Hematopoietic multipotent progenitor cell treated with erythropoietin and hydrocortisone succinate and interleukin-3 and kit ligand, for 6 days (in vitro differentiated cells): ENCODE data around the gene GLG1.
"Not testable (repeated sequence)": the region's sequence is repeated elsewhere in the genome, so short reads cannot be mapped to it uniquely, and the experiment has no call there.

ENCODE experiments used
- DNase-seq: peaks from one replicate; pipeline ENCODE4 v3.0.0-alpha.2; 2015

Gene GLG1

GRCh38 chr16:74574146-74574545 is 32.8 kb downstream of the GLG1 start:
- no peak for DNase-seq

DNA sequence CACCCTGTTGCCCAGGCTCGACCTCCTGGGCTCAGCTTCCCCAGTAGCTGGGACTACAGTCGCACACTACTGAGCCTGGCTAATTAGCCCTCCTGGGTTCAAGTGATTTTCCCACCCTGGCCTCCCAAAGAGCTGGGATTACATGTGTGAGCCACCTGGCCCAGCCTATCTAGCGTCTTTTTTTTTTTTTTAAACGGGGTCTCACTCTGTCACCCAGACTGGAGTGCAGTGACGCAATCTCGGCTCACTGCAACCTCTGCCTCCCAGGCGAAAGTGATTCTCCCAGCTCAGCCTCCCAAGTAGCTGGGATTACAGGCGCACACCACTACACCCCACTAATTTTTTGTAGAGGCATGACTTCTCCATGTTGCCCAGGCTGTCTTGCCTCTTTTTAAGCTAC is 33.3 kb downstream of the GLG1 start:
- DNase-seq, result no peak

DNA sequence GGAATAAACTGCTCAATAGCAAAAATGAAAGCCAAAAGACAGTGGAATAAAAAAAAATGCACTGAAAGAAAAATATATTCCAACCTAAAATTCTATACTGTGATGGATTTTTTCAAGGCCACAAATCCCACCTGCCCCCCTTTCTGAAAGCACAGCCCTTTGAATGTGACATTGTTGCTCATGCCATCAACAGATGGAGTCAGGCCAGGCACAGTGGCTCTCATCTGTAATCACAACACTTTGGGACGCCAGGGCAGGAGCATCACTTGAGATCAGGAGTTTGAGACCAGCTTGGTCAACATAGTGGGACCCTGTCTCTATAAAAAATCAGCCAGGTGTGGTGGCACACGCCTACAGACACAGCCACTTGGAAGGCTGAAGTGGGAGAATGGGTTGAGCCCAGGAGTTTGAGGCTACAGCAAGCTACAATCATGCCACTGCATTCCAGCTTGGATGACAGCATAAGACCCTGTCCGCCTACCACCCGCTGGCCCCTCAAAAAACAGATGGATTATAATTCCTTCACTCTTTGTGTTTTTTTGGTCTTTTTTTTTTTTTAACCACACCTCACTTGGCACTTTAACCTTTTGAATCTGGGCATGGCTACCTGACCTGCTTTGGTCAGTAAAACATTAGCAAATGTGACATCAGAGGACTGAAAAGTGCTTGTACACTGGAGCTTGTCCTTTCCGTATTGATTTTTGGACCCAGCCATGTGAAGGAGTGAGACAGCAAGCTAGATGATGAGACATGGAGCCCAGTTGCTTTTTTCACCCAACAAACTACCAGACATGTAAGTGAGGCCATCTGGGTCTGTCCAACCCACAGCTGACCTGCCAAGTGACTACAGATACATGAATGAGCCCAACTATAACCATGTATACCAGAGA is 36.3 kb downstream of the GLG1 start:
- DNase-seq, result no peak

DNA sequence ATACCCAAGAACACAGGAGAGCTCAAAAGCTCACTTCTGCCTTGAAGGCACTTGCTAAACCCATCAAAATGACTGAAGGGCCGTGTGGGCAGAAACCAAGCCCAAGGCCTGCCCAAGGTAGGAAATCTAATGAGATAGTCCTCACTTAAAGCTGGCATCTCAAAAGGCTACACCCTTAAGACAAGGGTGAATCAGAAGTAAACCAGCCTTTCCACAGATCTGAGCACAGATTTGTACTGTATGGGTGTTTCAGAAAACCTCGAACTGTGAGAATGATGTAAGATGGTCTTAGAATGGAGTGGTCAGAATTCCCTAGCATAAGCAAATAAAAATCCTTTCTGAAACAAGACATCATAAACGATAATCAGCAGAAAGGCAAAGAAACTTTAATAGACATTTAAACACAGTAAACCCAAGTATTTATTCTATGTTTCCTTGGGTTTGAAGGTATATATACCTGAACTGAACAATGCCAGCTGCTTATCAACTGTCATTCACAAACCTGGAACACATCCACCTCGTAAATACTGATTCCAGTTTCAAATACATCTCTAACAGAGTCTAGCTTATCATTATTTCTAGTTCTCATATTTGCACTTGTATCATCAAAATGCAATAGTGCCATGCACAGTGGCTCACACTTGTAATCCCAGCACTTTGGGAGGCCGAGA is 37.8 kb downstream of the GLG1 start:
- no peak for DNase-seq

DNA sequence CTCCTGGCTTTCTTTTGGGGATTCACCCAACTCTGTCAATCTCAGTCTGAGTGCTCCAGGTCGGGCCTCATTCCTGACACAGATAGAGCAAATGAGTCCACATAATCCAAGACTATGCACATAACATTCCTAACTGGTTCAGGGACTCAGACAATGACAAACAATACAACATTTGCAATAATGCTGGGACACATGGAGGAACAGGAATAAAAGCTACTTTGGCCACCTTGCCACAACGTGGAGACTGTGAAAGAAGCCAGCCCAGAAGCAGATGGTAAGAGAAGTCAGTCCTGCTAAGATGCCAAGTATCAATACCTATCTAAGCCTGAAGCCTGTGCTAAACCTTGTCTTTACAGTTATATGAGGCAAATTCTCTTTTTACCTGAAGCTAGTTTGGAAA is 39.0 kb downstream of the GLG1 start:
- DNase-seq, result no peak

GRCh38 chr16:74565378-74565777 is 41.5 kb downstream of the GLG1 start:
- DNase-seq, result peak; percentile 21

- no peak for DNase-seq
Observed at GRCh38 chr16:74564451-74564984, 42.4 kb downstream of the GLG1 start.

- DNase-seq, result peak; percentile 73
Observed at GRCh38 chr16:74563828-74564263, 43.1 kb downstream of the GLG1 start.

DNA sequence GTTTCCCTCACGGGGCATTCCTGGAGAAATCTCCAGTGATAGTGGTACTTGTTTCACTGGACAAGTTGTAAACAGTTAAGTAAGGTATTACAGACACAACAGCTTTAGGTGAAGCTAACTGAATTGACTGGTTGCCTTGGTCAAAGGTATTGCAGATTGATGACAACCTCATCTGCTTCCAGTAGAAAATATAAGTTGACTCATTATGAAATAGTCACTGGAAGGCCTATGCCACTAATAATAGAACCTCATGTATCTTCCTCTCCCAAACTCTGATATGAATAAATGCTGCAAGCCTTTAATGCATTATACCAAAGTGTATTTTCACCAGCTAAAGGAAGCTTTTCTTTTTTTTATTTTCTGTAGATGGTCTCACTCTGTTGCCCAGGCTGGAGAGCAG is 44.8 kb downstream of the GLG1 start:
- DNase-seq, result no peak

GRCh38 chr16:74561626-74562025 is 45.3 kb downstream of the GLG1 start:
- DNase-seq, result no peak

DNA sequence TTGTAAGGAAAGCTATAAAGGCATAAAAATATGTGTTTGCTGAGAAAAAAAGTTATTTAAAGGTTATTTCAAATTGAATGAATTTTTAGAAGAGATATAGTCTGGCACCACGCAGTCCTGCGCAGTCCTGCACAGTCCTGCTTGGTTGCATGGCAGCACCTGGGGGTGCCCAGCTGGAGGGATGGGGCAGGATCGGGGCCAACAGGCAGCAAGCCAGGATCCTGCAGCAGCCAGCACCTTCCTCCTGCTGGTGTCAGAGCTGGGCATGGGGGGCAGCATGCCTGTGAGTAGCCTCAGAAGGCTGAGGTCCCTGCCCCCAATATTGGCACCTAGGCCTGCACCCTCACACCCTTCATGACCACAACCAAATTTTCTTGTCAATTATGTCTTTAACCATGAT is 46.0 kb downstream of the GLG1 start:
- no peak for DNase-seq

- no peak for DNase-seq
Observed at GRCh38 chr16:74558873-74559272, 48.0 kb downstream of the GLG1 start.

DNA sequence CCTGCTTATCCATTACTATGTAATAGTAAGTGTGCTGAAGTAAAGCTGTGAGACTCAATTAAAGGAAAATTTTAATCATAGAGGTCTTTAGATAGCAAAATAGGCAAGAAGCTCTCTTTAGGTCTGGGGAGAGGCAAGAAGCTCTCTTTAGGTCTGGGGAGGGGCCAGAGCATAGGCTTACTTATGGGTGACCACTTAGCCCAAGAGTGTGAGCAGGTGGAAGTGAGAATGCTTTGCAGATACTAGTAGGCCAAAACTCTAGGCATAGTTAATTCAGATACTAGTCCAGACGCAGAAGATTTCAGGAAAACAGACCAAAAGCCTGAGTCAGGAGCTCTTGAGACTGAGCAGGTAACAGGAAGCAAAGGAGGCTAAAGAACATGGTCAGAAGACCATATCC is 49.6 kb downstream of the GLG1 start:
- DNase-seq, result no peak

GRCh38 chr16:74556375-74556922 is 50.5 kb downstream of the GLG1 start:
- DNase-seq, result peak; percentile 19

- DNase-seq, result not testable (repeated sequence)
Observed at GRCh38 chr16:74552357-74552756, 54.6 kb downstream of the GLG1 start.

DNA sequence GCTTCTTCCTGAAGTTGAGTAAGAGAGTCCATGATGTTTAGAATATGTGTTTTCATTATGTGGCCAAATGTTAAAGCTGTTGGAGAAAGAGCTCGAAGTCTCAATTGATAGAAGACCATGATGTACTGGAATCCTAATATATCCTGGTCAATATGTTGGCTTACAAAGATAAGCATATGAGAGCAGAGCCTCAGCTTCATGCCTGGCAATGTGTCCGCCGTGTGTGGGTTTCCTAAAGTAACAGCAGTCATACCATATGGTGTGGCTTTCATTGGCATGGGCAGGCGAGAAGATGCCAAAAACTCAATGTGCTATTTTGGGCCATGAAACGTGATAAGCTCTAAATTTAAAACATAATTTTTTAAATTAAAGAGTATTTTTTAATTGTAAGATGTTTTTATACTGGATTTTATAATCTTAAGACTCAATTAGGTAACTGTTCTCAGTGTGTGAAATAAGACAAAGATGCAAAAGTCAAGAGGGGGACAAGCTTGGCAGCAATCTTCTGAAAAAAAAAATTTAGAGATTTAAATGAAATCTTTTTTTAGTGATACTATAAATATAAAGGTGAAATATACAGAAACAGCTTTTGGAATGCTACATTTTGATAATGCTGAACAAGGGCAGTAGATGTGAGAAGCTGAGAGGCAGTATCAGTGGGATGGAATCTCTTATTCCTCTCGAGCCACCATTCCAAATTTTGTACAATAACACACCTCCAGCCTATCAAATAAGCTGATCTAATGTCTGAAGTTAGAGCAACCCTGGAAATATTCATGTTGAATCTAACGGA is 56.5 kb downstream of the GLG1 start:
- DNase-seq, result not testable (repeated sequence)

DNA sequence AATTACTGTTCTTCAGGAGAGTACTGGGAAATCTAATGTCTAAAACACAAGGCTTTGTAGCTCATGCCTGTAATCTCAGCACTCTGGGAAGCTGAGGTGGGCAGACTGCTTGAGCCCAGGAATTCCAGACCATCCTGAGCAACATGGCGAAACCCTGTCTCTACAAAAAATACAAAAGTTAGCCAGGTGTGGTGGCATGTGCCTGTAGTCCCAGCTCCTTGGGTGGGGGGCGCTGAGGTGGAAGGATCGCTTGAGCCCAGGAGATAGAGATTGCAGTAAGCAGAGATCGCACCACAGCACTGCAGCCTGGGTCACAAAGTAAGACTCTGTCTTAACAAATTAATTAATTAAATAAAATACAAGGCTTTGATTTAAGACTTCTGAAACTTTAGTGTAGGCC is 60.8 kb downstream of the GLG1 start:
- DNase-seq, result not testable (repeated sequence)

DNA sequence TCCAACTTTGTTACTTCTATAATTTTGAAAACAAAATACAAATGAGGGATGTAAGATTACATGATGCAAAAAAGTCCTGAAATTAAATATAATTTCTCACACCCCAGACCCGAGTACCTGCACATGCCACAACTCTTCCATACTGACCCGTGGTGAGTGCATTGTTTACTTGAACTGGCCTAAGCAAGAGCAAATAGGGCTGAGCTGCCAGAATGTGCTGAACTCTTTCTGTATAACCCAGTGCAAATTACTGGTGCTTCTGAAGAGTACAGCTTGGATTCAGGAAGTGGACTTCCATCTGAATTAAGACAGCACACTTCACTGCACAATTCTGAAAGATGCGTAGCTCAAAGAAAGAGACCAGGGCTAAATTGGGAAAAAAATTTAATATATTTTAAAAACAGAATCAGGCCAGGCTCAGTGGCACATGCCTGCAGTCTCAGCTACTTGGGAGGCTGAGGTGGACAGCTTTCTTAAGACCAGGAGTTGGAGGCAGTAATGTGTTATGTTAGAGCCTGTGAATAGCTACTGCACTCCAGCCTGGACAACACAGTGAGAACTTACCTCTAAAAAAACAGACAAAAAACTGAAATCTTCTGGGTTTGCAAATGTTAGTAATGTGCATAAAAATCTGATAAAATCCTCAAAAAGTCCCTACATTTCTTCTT is 63.9 kb downstream of the GLG1 start:
- DNase-seq, result not testable (repeated sequence)

DNA sequence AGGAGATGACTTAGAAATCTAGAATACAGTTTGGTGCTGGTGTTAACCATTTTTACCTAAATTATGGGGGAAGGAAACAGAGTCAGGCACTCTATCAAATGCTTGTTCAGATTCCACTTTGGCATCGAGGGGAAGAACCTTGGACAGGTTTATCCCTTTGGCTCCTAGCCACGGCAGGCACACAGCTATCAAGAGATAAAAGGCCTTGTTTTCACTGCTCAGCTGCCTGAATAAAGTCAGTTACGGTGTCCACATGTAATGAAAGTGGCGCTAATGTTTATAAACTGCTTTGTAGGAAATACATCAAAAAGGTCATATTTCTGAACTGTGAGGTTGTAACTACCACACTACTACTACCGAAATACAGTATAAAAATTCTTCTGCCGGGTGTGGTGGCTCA is 66.3 kb downstream of the GLG1 start:
- peak; percentile 46 for DNase-seq

- not testable (repeated sequence) for DNase-seq
Observed at GRCh38 chr16:74538801-74539200, 68.1 kb downstream of the GLG1 start.

DNA sequence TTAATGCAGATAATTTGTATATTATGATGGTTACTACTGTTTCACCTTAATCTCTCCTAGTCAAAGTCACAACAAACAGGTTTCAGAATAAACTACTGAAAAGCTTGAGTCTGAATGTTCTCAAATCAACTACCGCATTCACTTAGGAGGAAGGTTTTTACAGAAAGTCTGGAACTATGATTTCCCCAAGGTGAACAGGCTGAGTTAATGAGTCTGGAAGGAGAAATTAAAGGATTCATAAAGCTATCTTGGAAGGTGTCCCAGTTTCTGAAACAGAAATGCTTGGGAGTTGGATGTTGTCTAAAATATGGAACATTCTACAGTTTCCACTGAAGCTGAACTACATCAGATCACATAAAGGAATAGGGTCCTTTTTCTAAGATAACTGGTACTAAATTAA is 69.2 kb downstream of the GLG1 start:
- not testable (repeated sequence) for DNase-seq

- DNase-seq, result not testable (repeated sequence)
Observed at GRCh38 chr16:74534650-74535049, 72.3 kb downstream of the GLG1 start.
